Ovary (tissue), 9 donors: ENCODE measurements around the gene PYDC1. TPM values are rescaled to one million over a fixed set of nuclear protein-coding genes. Genes with fewer than 3 reads are reported as not detected.

Source experiments
- DNase-seq, 5 donors: peaks; one replicate each; pipeline ENCODE4 v3.0.0-alpha.2; 2019 to 2020
- H3K27ac ChIP-seq, 2 donors: fragments of 200-600 bp; one replicate each; pipeline versions ENCODE4 v1.5.1 to v1.8.0; 2019 to 2022
- H3K27me3 ChIP-seq: fragments of 200-600 bp; one replicate; pipeline ENCODE4 v1.8.0; 2022
- H3K36me3 ChIP-seq: fragments of 200-600 bp; sonication (generic); one replicate; pipeline ENCODE4 v1.5.1; 2019
- H3K4me1 ChIP-seq: one replicate; pipeline ENCODE4 v1.8.1; 2013; ENCODE audit warnings: mild to moderate bottlenecking, moderate library complexity; ENCODE audit not compliant: insufficient read depth
- H3K4me3 ChIP-seq: fragments of 200-600 bp; sonication (generic); one replicate; pipeline ENCODE4 v1.5.1; 2017
- H3K9me3 ChIP-seq, 2 donors: fragments of 200-600 bp in 1 of 2; sonication (generic) in 1 of 2; one replicate each; pipeline versions ENCODE4 v1.5.1 to v1.8.1; 2013 to 2019; ENCODE audit warnings: mild to moderate bottlenecking in 1 of 2, moderate library complexity in 1 of 2
- CTCF ChIP-seq, 3 donors: fragments of 450-650 bp in 2 of 3; fragments of 200-600 bp in 1 of 3; IDR thresholded peaks; one replicate each; pipeline versions ENCODE4 v1.5.1 to v1.8.0; 2016 to 2022; ENCODE audit warnings: antibody characterized with exemption in 3 of 3, mild to moderate bottlenecking in 1 of 3
- EP300 ChIP-seq: sonication (generic); formaldehyde crosslinking; IDR thresholded peaks from one replicate; pipeline ENCODE4 v1.6.1; 2017; ENCODE audit warnings: antibody characterized with exemption
- POLR2A ChIP-seq: fragments of 450-650 bp; IDR thresholded peaks from one replicate; pipeline ENCODE4 v1.6.1; 2017; ENCODE audit warnings: antibody characterized with exemption, mild to moderate bottlenecking, moderate library complexity
- WGBS, 3 donors: extraction: QIAGEN DNeasy Blood & Tissue Kit in 1 of 3; methylation state at CpG; one replicate each; pipeline versions ENCODE4 v1.1.5 to v1.1.7; 2013 to 2017; 5-methylcytosine and 5-hydroxymethylcytosine counted together
- intact Hi-C, 4 donors: fragments of 100-400 bp; cut with DNase I; formaldehyde crosslinking; loops; one replicate each; pipeline versions ENCODE4 v1.11.0 to v1.15.1; 2022 to 2023
- polyA plus RNA-seq, 2 donors: library from polyadenylated mRNA; stranded (reverse); fragments of 200-250 nt in 1 of 2; fragments of 350-450 nt in 1 of 2; fragmentation: Illumina TruSeq in 1 of 2; extraction: RNeasy Lipid Tissue Mini Kit (QIAGEN cat#74804) in 1 of 2; gene quantifications; one replicate each; pipeline ENCODE4 v1.2.3, GENCODE V29; 2013 to 2014
- total RNA-seq, 7 donors: library from RNA; depleted of rRNA in 2 of 7; stranded (reverse); fragments of >200 nt in 2 of 7; fragmentation: NEBNext Ultra II Directional in 3 of 7; extraction: Animal tissue kit (Norgen Biotek cat#: 25700) in 3 of 7; gene quantifications; one replicate each; pipeline versions ENCODE4 v1.1.0 to v1.2.4, GENCODE V29; 2016 to 2023
- donor health status: DM: no; HTN: no; CAD: no; lungs with moderate emphysema.
- donor health status: DM: no; HTN: no; CAD: no.
- donor health status: Bipolar disorder and iron deficiency.
- donor health status: DM: yes; HTN: yes; CAD: no.
- donor health status: DM: no; HTN: no; CAD: no.
- donor health status: DM: yes; HTN: yes; CAD: no.

The PYDC1 gene
- total and polyA plus RNA-seq, 9 donors, result not detected

- WGBS, 3 donors, result 16 to 41% (median 38%) methylated on average over 4 of the region's 4 CpGs
- Histone ChIP-seq H3K4me1 (peaks cover 14% of the 10 kb centered on the region), H3K27ac (no peak overlapping the region), H3K36me3 (no peaks in the 10 kb centered on the region), H3K9me3 (no peaks in the 10 kb centered on the region), H3K4me3 (no peak overlapping the region), H3K27me3 (no peaks in the 10 kb centered on the region)
- intact Hi-C loops, result loop anchor here in 1 of 4 donors (10.0 kb wide), 1 partner anchor 478 kb away; no protein-coding TSS in a partner anchor
- no peak for DNase-seq
- no peak for TF ChIP-seq POLR2A
- no peak for TF ChIP-seq EP300
- no peak for TF ChIP-seq CTCF (IDR thresholded peaks at IDR 0.05)
Observed at GRCh38 chr16:31217136-31217530, 198 bp upstream of the PYDC1 start.

GRCh38 chr16:31215287-31216162 is 1.4 kb downstream of the PYDC1 start:
- DNase-seq, result peak in 3 of 5 donors; percentile 21 to 63 (median 44)
- H3K4me1 ChIP-seq, result peaks cover 14% of the 10 kb centered on the region
- H3K27me3 ChIP-seq, result no peaks in the 10 kb centered on the region
- peak overlapping the region; percentile 31 for H3K4me3 ChIP-seq
- H3K27ac ChIP-seq, result no peak overlapping the region
- 0 to 1% (median 1%) methylated on average over 62 to 63 of the region's 63 CpGs for WGBS, 3 donors
- no peaks in the 10 kb centered on the region for H3K9me3 ChIP-seq
- H3K36me3 ChIP-seq, result no peaks in the 10 kb centered on the region
- TF ChIP-seq POLR2A, result no peak
- TF ChIP-seq CTCF (IDR thresholded peaks at IDR 0.05), result no peak
- TF ChIP-seq EP300, result no peak
- intact Hi-C loops, result loop anchor here in 1 of 4 donors (10.0 kb wide), 1 partner anchor 479 kb away; no protein-coding TSS in a partner anchor

- H3K27ac ChIP-seq, result no peak overlapping the region
- H3K27me3 ChIP-seq, result no peaks in the 10 kb centered on the region
- intact Hi-C loops, result loop anchor here in 1 of 4 donors (10.0 kb wide), 1 partner anchor 480 kb away; no protein-coding TSS in a partner anchor
- no peaks in the 10 kb centered on the region for H3K36me3 ChIP-seq
- WGBS, 3 donors, result 15 to 25% (median 19%) methylated on average over 54 to 58 of the region's 58 CpGs
- no peak for DNase-seq
- H3K4me3 ChIP-seq, result peak overlapping the region; percentile 31
- no peaks in the 10 kb centered on the region for H3K9me3 ChIP-seq
- H3K4me1 ChIP-seq, result peaks cover 14% of the 10 kb centered on the region
- TF ChIP-seq CTCF (IDR thresholded peaks at IDR 0.05) (no peak), EP300 (no peak), POLR2A (no peak)
Observed at GRCh38 chr16:31214708-31215286, 2.1 kb downstream of the PYDC1 start.

GRCh38 chr16:31213877-31214707 is 2.8 kb downstream of the PYDC1 start, which contains the start of gene TRIM72:
Gene TRIM72, plus strand, starts transcription at chr16:31214119. Its CDS starts 620 bp downstream, at chr16:31214739.
- Histone ChIP-seq H3K4me1 (peaks cover 14% of the 10 kb centered on the region), H3K4me3 (peak within 1 kb of the TSS; percentile 31), H3K27me3 (no peaks in the 10 kb centered on the region), H3K9me3 (no peaks in the 10 kb centered on the region), H3K36me3 (no peaks in the 10 kb centered on the region), H3K27ac (no peak within 1 kb of the TSS)
- TF ChIP-seq POLR2A (no peak), EP300 (no peak), CTCF (IDR thresholded peaks at IDR 0.05) (no peak)
- intact Hi-C loops, result loop anchor here in 1 of 4 donors (10.0 kb wide), 1 partner anchor 481 kb away; no protein-coding TSS in a partner anchor
- WGBS, 3 donors, result 73 to 88% (median 75%) methylated on average over 14 to 25 of the region's 25 CpGs
- no peak for DNase-seq
